T-helper 9 cell (primary cell): ENCODE results near the gene FDX2.

Experiments used
- DNase-seq: peaks from one replicate; pipeline ENCODE4 v3.0.0-alpha.2; 2020

Gene FDX2

DNA sequence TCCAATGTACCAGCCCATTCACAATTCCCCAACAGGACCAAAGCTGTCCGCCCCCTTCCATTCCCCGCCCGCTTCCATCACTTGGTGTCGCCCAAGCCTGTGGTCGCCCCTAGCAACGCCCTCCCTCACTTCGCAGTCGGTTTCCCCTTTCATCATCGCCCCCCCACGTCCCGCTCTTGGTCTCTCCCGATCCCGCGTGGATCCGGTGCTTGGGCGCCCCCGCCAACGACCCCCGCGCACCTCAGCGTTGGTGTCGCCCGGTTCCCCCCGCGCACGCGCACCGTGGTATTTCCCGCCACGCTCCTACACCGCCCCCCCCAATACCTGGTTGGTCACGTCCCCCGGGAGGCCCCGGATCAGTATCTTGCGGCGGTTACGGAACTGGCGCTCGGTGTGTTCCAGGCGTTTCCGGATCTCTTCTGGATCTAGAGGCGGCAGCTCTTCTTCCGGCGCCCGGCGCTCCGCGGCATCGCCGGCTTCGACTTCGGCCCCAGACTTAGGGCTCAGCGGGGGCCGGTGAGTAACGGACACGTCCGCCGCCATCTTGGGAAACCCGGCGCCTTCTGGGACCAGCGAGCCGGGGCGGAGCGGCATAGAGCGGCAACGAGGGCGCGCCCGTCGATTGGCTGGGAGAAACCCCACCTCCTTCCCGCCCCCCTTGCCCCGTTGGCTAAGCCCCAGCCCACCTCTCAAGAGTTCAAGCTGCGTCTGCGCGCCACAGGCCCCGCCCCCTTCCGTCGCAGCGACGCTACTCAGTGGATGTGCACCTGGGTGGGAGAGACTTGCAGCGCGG is 17.3 kb upstream of the FDX2 start, which contains the start of gene RAVER1:
TSS of gene RAVER1 (minus strand) at position 565 of the 793 bp plus-strand sequence. CDS start at position 543, 22 bp downstream.
- peak; percentile 96 for DNase-seq

DNA sequence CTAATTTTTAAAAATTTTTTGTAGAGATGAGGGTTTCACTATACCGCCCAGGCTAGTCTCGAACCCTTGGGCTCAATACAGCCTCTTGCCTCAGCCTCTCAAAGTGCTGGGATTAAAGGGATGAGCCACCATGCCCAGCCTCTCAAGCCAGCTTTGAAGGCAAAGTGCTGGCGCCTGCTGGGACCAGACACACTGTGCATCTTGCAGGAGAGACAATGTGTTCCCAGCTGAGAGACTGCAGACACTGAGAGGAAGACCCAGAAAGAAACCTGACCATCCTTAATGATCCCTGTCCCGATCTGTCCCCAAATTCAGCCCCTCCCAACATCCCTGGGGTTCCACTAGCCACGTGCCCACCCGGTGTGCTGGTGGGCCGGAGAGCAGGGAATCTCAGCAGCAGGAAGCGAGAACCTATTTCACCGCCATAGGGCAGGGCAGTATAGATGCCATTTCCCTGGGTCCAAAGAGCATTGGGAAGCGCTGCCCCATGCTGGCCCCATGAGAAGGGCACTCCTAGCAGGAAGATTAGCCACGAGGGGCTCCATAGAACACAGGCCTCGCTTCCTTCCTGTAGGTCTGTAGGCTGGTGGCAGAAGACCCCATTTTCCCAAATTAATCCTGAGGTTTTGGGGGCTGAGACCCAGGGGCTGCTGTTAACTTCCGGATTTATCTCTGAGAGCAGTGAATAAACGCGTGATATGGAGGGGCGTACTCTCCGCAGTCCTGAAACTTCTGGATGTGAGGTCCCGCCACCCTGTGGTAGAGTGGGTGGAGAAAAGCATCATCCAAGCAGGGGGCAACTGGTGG is 16.5 kb upstream of the FDX2 start:
- no peak for DNase-seq

DNA sequence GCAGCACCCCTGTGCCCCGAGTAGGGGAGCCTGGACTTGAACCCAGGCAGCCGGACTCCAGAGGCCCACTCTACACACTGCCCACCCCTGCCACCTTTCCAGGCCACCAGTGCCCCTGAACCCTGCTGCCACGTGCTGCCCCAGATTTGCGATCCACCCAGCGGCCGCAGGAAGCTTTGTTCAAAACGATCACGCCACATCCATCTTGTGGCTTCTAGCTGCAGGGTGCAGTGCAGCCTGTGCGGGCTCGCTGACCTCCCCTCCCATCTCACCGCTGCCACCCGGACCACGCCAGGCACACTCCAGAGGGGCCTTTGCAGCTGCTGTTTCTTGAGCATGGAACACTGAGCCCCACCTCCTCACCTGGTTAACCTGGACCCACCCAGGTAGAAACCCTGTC is 13.7 kb upstream of the FDX2 start:
- DNase-seq = no peak

DNA sequence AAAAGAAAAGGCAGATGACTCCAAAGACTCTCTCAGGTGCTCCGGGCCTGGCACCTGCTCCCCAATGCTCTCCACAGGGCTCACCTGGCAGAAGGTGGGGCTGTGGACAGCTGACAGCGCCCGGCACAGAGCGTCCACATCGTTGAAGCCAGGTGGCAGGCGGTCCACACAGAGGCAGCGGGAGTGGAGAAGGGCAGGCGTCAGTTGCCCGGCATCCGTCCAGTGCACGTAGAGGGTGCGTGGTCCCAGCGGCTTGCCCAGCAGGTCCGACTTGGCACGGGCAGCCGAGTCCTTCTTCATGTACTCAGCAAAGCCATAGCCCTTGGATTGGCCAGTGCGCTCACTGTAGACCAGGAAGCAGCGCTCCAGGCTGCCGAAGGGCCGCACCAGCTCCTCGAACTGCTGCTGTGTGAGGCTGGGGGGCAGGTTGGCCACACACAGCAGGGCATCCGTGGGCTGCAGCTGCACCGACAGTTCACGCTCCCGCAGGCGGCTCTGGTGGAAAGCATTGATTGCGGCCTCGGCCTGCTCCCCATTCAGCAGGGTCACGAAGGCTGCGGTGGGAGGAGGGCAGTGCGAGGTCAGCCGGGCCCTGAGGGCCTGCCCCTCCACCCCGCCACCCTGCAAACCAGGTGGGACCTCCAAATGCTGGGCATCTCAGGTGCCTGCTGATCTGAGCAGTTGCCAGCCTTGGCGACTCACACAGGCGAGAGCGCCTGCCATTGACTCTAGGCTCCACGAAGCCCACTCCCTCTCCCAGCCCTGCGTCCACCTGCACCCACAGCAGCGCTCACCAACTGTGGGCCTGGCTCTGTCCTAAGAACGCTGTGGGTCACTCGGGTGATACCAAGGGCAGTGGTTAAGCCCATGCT is 13.0 kb upstream of the FDX2 start:
- DNase-seq = no peak

DNA sequence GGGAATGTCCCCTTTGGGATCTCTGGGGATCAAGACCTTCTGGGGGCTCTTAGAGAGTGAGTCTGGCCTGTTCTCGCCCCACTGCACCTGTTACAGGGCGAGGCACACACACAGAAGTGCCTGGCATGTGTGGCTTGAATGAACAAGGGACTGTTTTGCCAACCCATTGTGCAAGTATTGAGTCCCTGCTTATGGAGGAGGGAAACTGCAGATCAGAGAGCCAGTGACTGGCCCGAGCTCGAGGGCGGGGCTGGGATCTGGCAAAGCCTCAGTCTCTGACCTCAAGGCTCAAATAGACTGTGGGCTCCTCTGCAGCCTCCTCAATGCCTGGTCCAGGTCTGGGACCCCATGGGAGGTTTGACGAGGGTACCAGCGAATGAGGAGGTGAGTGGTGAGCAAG is 12.0 kb upstream of the FDX2 start:
- DNase-seq = no peak

DNA sequence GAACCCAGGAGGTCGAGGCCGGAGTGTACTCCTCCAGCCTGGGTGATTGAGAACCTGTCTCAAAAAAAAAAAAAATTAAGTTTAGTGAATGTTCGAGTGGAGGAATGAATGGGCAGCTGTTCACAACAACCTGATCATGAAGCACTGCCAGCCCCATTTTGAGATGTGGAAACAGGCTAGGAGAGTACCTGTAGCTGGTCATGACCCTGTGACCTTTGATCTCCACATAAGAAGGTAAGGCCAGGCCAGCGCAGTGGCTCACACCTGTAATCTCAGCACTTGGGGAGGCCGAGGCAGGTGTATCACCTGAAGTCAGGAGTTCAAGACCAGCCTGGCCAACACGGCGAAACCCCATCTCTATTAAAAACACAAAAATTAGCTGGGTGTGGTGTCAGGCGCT is 9.9 kb upstream of the FDX2 start:
- DNase-seq = no peak

DNA sequence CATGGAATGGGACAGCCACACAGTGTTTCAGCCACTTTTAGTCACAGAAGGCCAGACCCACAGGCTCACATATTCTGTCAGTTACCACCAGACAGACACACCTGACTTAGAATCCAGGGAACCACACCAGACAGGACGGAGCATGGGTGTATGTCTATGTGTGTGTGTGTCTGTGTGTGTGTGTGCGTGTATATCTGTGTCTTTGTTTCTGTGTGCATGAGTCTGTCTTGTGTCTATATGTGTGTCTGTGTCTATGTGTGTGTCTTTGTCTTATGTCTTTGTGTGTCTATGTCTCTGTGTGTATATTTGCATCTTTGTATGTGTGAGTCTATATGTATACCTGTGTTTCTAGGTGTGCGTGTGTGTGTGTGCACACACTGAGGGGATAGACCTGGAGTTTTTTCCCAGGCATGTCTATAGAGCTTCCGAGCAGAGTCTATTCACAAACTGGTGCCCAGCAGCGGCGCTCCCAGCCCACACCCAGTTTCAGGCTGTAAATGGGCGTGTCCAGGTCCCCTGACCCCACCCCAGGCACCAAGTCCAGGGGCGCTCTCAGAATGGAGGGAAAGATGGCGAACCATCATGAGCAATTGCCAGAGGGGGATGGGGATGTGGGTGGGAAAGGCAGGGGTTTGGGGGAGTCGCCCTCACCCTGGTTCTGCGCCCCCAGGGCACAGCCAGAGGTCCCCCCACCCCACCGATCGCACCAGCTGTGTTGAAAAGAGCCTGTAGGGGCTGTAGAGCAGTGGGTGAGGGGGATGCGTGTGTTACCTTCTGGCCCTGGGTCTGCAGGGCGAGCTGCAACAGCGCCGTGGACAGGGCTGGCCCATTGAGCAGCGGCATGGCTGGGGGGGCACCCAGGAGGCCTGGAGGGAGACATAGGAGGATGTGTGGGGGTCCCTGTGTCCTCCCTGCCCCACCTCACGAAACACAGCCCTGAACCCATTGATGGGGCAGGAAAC is 6.3 kb upstream of the FDX2 start:
- no peak for DNase-seq

DNA sequence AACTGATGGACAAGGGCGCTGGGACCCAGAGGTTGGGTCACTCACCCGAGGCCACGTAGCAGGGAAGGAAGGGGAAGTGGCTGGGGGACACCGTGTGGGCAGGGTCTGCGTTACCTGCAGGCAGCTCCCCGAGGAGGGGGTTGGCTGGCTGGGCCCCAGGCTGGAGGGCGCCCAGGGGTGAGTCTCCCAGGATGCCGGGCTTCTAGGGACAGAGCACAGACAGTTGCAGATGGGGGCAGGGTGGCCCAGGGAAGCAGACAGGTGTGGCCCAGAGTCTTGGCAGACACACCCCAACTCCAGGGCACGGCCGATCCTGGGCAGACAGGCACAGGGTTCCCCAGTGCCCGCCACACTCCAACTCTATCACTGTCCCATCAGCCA is 5.6 kb upstream of the FDX2 start:
- no peak for DNase-seq

DNA sequence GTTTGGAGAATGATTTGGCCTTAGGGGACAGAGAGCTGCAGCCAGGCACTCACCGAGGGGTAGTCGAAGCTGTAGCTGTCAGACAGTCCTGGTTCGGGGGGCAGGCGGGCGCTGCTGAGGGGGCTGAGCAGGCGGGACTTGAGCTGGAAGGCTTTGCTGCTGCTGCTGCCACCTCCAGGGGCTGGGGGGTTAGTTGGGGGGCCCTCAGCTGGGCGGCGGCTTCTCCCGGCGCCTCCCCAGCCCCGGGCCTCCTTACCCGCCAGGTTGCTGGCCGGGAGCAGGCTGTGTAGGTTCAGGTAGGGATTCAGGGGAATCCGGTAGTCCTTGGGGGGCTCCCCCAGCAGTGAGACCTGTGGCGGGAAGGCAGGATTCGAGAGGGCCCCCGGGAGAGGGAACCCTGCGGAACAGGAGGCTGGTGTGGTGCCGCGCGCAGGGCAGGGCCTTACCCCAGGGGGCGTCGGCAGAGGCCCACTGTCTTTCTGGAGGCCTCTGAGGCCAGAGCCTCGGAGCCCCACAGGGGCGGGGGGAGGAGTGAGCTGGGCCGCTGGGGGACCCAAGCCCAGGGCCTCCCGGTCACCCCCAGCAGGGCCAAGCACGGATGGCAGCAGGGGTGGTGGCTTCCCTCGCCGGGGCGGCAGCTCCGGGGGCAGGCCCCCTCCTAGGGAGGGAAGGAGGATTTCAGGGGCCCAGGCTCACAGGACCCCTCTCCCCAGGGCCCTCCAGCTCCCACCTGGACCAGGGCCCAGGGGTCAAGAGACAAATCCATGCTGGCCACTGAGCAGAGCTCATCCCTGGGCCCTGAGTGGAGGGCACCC is 5.0 kb upstream of the FDX2 start:
- DNase-seq = no peak

DNA sequence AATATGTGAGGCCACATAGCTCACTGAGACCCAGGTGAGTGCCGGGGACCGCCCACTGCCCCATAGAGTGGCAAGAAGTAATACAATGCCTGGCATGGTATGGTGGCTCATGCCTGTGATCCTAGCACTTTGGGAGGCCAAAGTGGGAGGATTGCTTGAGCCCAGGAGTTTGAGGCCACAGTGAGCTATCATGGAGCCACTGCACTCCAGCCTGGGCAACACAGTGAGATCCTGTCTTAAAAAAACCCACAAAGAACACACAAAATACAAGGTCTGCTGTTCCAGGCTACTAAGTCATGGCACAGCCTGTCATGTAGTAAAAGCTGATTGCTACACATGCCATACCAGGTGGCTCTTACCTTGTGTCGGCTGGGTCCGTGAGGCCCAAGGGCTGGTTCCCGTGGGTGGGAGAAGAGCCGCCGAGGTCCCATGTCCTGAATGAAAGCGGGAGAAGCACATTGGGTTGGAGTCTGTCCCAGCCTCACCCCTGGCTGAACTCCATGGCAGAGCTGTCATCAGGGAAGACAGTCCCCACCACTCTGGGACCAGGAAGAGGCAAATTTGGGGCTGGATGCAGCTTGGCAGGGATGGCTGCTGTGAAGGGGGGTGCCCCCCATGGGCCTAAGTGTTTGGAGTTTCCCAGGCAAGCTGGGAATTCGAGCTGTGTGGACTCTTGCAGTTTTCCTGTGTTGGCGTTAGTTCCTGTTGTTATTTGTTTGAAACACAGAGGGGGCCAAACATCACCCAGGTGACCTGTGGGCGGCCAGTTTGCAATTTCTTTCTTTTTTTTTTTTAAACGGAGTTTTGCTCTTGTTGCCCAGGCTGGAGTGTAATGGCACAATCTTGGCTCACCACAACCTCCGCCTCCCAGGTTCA is 3.2 kb upstream of the FDX2 start:
- DNase-seq = no peak

DNA sequence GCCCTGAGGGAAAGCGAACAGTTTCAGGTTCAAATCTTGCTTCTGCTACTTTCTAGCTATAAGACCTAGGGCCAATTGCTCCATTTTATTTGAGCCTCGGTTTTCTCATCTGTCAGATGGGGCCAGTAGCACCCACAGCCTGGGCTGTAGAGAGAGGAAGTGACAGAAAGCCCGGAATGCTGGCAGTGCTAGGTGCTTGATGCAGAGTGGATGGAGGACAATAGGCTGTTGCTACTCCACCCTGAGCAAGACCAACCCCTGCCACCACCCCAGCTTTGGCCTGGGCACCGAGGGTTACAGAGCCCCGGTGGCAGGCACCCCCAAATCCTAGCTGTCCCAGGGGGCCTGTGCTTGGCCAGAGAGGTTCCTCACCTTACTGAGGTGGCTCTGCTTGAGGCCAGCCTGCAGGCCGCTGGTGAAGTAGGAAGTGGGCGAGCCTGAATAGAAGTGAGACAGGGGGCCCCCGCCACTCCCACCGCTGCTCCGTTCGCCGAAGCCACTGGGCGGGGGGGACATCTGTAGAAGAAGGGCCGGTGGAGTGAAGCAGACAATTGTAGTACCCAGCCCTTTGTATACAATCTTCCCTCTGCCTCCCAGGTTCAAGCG is 2.1 kb upstream of the FDX2 start:
- no peak for DNase-seq

DNA sequence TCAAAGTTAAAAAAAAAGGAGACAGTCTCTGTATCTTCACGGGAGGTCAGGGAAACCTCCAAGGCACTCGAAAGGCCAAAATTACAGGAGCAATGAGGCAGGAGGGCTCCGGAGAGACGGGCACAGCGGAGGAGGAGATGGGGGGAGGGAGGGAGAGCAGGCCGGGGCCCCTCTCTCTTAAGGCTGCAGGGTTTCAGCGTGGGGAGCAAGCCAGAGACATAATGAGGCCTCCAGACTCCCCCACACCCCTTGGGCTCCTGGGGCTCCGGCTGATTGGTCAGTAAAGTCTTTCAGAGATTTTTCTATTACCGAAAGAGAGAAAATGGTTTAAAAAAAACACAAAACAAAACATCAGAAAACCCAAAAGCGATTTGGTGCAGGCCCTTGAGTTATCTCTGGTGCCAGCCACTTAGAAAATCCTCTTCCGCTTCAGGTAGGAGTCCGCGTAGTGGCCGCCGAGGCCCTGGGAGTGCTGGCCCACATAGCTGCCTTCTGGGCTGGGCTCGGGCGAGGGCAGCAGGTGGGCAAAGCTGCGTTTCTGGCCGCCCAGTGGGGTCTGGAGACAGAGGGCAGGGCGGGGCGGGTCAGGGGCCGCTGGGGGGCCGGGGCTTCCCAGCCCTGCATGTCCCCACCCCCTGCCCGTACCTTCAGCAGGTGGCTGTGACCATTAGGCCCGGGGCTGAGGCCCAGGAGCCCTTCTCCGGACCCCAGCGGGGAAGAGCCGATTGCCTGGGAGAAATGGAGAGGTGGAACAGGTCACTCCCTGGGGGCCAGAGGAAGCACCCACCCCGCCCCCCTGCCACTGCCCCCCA is 1.4 kb upstream of the FDX2 start:
- no peak for DNase-seq

DNA sequence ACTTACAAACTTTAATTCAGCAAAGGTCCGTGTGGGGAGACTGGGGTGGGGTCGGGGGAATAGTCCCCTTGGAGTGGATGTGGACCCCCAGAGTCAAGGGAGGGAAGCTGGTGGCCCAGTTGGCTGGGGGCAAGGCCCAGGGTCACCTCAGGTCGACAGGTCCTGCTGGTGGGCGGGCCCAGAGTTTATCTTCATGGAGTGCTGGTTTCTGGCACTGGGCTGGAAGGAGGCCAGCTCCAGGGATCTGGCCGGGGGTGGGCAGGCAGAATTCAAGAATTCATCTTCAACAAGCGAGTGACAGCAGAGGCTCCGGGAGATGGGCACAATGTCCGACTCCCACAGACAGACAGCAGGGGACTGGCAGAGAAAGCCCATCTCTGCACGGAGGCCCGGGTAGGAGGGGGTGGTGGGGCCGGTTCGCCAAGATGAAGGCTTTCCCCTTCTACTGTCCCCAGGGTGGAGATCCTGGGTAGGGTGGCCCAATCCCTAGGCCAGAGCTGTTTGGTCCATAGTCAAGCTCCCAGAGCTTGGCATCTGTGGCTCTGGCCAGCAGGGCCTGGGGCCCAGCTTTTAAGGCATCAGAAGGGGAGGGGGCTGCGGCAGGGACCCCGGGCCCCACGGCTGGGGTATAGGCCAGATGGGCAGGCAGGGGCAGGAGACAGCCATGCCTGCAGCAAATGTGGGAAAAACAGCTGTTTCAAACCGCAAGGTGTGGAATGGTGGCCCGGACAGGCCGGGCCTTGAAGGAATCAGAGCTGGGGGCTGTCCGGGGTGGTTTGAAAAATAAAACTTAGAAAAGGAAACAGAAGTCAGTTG is 622 bp upstream of the FDX2 start:
- DNase-seq = no peak

DNA sequence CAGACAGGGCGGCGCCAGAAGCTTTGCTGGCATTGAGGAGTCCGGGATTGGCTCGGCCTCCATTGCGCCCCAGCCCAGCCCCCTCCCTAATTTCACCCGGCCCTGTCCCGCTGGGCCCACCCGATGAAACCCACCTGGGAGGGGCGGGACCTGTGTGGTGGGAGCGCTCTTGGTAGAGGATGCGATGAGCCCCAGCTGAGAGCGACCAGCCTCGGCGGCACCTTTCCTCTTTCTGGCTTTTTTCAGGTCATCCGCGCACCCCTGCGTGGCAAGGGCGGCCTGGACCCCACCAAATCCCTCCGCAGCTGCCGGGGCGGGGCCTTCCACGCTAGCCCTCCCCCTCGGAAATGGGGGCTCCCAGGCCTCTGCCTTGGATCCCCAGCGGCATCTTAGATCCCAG is 6.4 kb downstream of the FDX2 start, which contains the start of gene ZGLP1:
TSS of gene ZGLP1 (minus strand) at position 393 of the 400 bp plus-strand sequence.
- DNase-seq = no peak

DNA sequence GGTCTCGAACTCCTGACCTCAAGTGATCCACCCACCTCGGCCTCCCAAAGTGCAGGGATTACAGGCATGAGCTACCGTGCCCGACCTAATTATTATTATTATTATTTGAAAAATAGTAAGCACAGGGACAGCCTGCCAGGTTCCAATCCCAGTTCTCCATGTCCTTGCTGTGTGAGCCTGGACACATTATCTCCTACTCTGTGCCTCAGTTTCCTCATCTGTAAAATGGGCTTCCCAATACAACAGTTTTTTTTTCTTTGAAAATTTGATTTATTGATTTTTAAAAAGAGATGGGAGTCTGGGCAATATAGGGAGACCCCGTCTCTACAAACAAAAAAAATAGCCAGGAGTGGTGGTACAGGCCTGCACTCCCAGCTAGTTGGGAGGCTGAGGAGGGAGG is 9.5 kb downstream of the FDX2 start:
- DNase-seq = no peak

DNA sequence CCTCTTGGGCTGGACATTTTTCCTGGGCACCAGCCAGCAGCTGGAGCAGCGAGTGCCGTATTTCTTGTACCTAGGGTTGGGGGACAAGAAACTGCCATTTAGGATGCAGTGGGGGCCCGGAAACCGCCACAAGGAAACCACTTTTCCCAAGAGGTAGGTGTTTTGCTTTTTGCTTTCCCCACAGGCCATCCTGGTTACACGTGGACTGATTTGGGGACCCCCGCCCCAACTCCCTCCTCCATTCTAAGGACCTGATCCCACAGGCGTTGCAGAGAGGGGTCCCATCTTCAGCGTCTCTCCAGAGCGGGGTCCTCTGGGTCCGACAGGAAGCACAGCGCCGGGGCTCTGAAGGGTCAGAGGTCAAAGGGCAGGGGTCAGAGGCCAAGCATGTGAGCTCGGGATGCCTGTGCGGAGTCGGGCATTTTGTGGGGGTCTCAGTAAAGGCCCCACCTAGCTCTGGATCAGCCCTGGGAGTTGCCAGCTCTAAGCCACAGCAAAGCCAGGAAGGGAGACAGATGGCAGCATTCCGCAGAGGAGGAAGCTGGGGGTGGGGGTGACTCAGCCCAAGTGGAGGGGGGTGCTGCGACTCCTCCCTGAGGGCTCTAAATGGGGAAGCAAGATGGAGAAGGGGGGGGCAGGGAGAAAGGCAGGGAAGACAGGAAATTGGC is 10.5 kb downstream of the FDX2 start:
- DNase-seq = no peak
